Endodermal cell (in vitro differentiated cells): ENCODE data around the gene RELL1. TPM values are rescaled to one million over a fixed set of nuclear protein-coding genes. Genes with fewer than 3 reads are reported as not detected.

Experiments
- DNase-seq: peaks from one replicate; pipeline ENCODE4 v3.0.0-alpha.2; 2017
- H3K27ac ChIP-seq: 2 replicates; pipeline ENCODE4 v1.5.1; 2013; ENCODE audit warnings: mild to moderate bottlenecking, low read depth, low read length, moderate library complexity
- H3K27me3 ChIP-seq: 2 replicates; pipeline ENCODE4 v1.6.1; 2013; ENCODE audit warnings: mild to moderate bottlenecking, low read length, moderate library complexity; ENCODE audit not compliant: insufficient read depth, control insufficient read depth, poor library complexity, severe bottlenecking
- H3K36me3 ChIP-seq: 2 replicates; pipeline ENCODE4 v1.7.0; 2013; ENCODE audit warnings: mild to moderate bottlenecking, low read length, moderate library complexity; ENCODE audit not compliant: control insufficient read depth, insufficient read depth
- H3K4me1 ChIP-seq: one replicate; pipeline ENCODE4 v1.7.0; 2013; ENCODE audit warnings: low read length; ENCODE audit not compliant: control insufficient read depth, insufficient read depth
- H3K4me3 ChIP-seq: 2 replicates; pipeline ENCODE4 v1.5.1; 2013; ENCODE audit warnings: mild to moderate bottlenecking, low read length, moderate library complexity
- H3K9ac ChIP-seq: 2 replicates; pipeline ENCODE4 v1.6.1; 2013; ENCODE audit warnings: mild to moderate bottlenecking, low read length, moderate library complexity; ENCODE audit not compliant: poor library complexity, severe bottlenecking; ENCODE audit errors: extremely low read depth
- H3K9me3 ChIP-seq: 2 replicates; pipeline ENCODE4 v1.6.1; 2013; ENCODE audit warnings: mild to moderate bottlenecking, low read length, moderate library complexity; ENCODE audit not compliant: control insufficient read depth
- H3K27ac Mint-ChIP-seq: 2 replicates; pipeline ENCODE4 v1.8.0; 2020; ENCODE audit warnings: mixed read lengths
- H3K27me3 Mint-ChIP-seq: 2 replicates; pipeline ENCODE4 v1.8.0; 2021; ENCODE audit warnings: mild to moderate bottlenecking, mixed read lengths; ENCODE audit not compliant: insufficient read depth
- H3K36me3 Mint-ChIP-seq: 2 replicates; pipeline ENCODE4 v1.8.0; 2020; ENCODE audit warnings: low read depth, mixed read lengths
- H3K4me1 Mint-ChIP-seq: 2 replicates; pipeline ENCODE4 v1.8.0; 2020; ENCODE audit warnings: mixed read lengths
- H3K4me3 Mint-ChIP-seq: 2 replicates; pipeline ENCODE4 v1.8.0; 2020; ENCODE audit warnings: mild to moderate bottlenecking, moderate library complexity, mixed read lengths
- H3K9me3 Mint-ChIP-seq: 2 replicates; pipeline ENCODE4 v1.8.0; 2020; ENCODE audit warnings: mild to moderate bottlenecking, mixed read lengths
- WGBS, 2 experiments: methylation state at CpG; one replicate each; pipeline versions ENCODE4 v1.1.5 to v1.1.7; 2013; ENCODE audit warnings: missing lambda C conversion rate in 2 of 2, mixed read lengths in 1 of 2; ENCODE audit not compliant: insufficient coverage in 1 of 2, insufficient read length in 1 of 2; 5-methylcytosine and 5-hydroxymethylcytosine counted together
- long read RNA-seq, 4 experiments: library from polyadenylated mRNA in 2 of 4; library from RNA in 1 of 4; library from capped mRNA in 1 of 4; stranded (forward) in 3 of 4; unstranded in 1 of 4; transcript quantifications; one replicate each; pipeline ENCODE4 v2.0.0, GENCODE V29; 2020 to 2021; ENCODE audit warnings: inconsistent platforms in 1 of 4
- polyA plus RNA-seq, 2 experiments: library from polyadenylated mRNA; stranded (reverse); fragments of 50-300 nt; gene quantifications; one replicate each; pipeline ENCODE4 v1.2.3, GENCODE V29; 2013
- total RNA-seq, 2 donors: library from RNA; stranded (reverse); fragmentation: NEBNext Ultra II Directional in 1 of 2; extraction: Animal tissue kit (Norgen Biotek cat#: 25700) in 1 of 2; gene quantifications; 2 replicates in 1 of 2; 3 replicates in 1 of 2; pipeline ENCODE4 v1.2.1, GENCODE V29; 2021
- TF ChIP-seq, protein P1 (sequence below): fragments of 200-600 bp; sonication (generic); conservative IDR thresholded peaks from 2 replicates; pipeline ENCODE4 v1.5.0; 2021; ENCODE audit warnings: antibody characterized with exemption, mild to moderate bottlenecking

Gene RELL1
- 10 to 100 TPM; 12.1 to 12.3 TPM for total RNA-seq
- polyA plus RNA-seq (2013, experiment 1 of 2), result 7.9 TPM
- 8.0 TPM for polyA plus RNA-seq (2013, experiment 2 of 2)
- long read RNA-seq, experiment 1, partial matches to known transcripts, result 0 of 4 reads
- long read RNA-seq, experiment 1, other reads (novel, unspliced or antisense), result 4 of 4 reads
- long read RNA-seq, experiment 2, partial matches to known transcripts, result 0 of 4 reads
- long read RNA-seq, experiment 2, other reads (novel, unspliced or antisense), result 3 of 4 reads
- long read RNA-seq, experiment 3, transcript RELL1-202 (7 exons, 1,350 nt), result major isoform, 7 of 13 reads
- long read RNA-seq, experiment 3, partial matches to known transcripts, result 1 of 13 reads
- long read RNA-seq, experiment 3, other reads (novel, unspliced or antisense), result 2 of 13 reads
- long read RNA-seq, experiment 4, partial matches to known transcripts, result 0 of 1 reads
- long read RNA-seq, experiment 4, other reads (novel, unspliced or antisense), result 0 of 1 reads

DNA sequence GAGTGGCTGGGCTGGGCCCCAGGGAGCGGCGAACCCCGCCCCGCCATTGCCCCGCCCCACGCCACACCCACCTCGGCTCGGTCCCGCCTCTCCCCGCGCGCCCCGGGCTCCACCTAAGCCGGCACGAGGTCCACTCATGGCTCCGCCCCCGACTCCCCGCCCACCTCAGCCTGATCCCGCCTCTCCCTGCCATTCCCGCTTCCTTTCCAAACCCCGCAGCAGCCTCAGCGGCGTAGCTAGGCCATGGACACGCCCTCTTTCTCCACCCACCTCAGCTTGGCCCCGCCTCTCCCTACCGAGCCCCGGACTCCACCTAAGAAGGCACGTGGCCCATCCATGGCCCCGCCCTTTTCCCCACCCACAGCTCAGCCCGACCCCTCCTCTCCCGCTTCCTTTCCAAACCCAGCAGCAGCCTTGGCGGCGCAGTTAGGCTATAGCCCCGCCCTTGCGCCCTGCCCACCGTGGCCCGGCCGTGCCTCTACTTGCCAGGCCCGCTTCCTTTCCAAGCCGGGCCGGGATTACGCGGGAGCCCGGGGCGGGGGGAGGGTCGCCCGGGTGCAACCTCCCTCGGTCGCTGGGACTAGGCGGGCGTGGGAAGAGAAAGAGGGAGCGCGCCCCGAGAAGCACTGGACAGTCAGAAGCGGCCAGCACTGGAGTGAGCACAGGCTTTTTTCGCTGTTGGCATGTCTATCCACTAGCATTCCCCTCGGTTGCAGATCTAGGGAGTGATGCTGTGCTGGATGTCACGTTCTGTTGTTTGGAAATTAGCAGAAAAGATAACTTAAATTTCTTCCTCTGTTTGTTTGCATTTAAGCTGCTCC, at the start of gene RELL1:
TSS of gene RELL1 (minus strand) at position 4 of the 821 bp plus-strand sequence. CDS start 89 bp downstream, outside the sequence.
- H3K27me3 Mint-ChIP-seq, result peaks cover 7% of the 10 kb centered on the region
- peaks cover 27% of the 10 kb centered on the region for H3K4me1 Mint-ChIP-seq
- H3K36me3 Mint-ChIP-seq, result peaks cover 8% of the 10 kb centered on the region
- Histone ChIP-seq H3K9me3 (no peaks in the 10 kb centered on the region), H3K4me1 (no peaks in the 10 kb centered on the region), H3K27me3 (no peaks in the 10 kb centered on the region), H3K9ac (peak within 1 kb of the TSS; percentile 66), H3K27ac (peak within 1 kb of the TSS; percentile 66), H3K36me3 (no peaks in the 10 kb centered on the region), H3K4me3 (peak within 1 kb of the TSS; percentile 94)
- H3K9me3 Mint-ChIP-seq, result peaks cover 2% of the 10 kb centered on the region
- TF ChIP-seq, protein P1, sequence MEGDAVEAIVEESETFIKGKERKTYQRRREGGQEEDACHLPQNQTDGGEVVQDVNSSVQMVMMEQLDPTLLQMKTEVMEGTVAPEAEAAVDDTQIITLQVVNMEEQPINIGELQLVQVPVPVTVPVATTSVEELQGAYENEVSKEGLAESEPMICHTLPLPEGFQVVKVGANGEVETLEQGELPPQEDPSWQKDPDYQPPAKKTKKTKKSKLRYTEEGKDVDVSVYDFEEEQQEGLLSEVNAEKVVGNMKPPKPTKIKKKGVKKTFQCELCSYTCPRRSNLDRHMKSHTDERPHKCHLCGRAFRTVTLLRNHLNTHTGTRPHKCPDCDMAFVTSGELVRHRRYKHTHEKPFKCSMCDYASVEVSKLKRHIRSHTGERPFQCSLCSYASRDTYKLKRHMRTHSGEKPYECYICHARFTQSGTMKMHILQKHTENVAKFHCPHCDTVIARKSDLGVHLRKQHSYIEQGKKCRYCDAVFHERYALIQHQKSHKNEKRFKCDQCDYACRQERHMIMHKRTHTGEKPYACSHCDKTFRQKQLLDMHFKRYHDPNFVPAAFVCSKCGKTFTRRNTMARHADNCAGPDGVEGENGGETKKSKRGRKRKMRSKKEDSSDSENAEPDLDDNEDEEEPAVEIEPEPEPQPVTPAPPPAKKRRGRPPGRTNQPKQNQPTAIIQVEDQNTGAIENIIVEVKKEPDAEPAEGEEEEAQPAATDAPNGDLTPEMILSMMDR, result no peak
- peak within 1 kb of the TSS; percentile 70 for H3K4me3 Mint-ChIP-seq
- 0 to 1% methylated on average over 17 to 58 of the region's 58 CpGs for WGBS, 2 experiments
- H3K27ac Mint-ChIP-seq, result peak within 1 kb of the TSS; percentile 76
- peak; percentile 100 for DNase-seq

DNA sequence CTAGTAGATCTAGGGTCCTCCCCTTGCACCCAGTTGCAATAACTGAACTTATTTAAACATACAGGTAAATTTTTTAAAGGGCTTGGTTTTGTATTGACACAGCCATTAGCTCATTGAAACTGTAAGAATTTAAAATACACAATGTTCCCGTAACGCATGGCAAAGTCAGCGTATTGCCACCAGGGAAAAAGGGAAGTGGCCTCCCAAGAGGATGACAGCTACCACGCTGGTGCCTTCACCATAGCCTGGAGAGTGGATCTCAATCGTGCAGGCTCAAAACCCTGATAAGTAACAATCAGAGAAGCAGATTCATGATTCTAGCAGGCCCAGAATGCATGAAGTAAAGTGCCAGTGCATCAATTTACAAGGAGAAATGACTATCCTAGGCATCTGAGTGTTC, 49.4 kb upstream of the RELL1 start:
- H3K4me1 Mint-ChIP-seq, result no peaks in the 10 kb centered on the region
- H3K27ac ChIP-seq, result no peak overlapping the region
- H3K9me3 ChIP-seq, result no peaks in the 10 kb centered on the region
- no peak overlapping the region for H3K27ac Mint-ChIP-seq
- no peaks in the 10 kb centered on the region for H3K36me3 Mint-ChIP-seq
- TF ChIP-seq, protein P1, result no peak
- H3K4me3 ChIP-seq, result no peak overlapping the region
- no peak for DNase-seq
- H3K4me3 Mint-ChIP-seq, result no peak overlapping the region
- no peaks in the 10 kb centered on the region for H3K9me3 Mint-ChIP-seq
- no peaks in the 10 kb centered on the region for H3K4me1 ChIP-seq
- whole genome bisulfite sequencing, 2 experiments, result 95 to 97% methylated on average over 5 of the region's 5 CpGs
- H3K36me3 ChIP-seq, result no peaks in the 10 kb centered on the region
- no peaks in the 10 kb centered on the region for H3K27me3 ChIP-seq
- H3K27me3 Mint-ChIP-seq, result no peaks in the 10 kb centered on the region
- no peak overlapping the region for H3K9ac ChIP-seq

- TF ChIP-seq, protein P1, result no peak
- H3K4me3 ChIP-seq, result no peak overlapping the region
- no peaks in the 10 kb centered on the region for H3K9me3 ChIP-seq
- no peaks in the 10 kb centered on the region for H3K36me3 ChIP-seq
- H3K27me3 Mint-ChIP-seq, result no peaks in the 10 kb centered on the region
- no peak for DNase-seq
- WGBS, 2 experiments, result 97 to 100% methylated on average over 2 to 3 of the region's 3 CpGs
- no peaks in the 10 kb centered on the region for H3K27me3 ChIP-seq
- no peak overlapping the region for H3K4me3 Mint-ChIP-seq
- no peaks in the 10 kb centered on the region for H3K4me1 ChIP-seq
- H3K4me1 Mint-ChIP-seq, result peaks cover 5% of the 10 kb centered on the region
- H3K27ac ChIP-seq, result no peak overlapping the region
- H3K9ac ChIP-seq, result no peak overlapping the region
- H3K9me3 Mint-ChIP-seq, result no peaks in the 10 kb centered on the region
- no peak overlapping the region for H3K27ac Mint-ChIP-seq
- no peaks in the 10 kb centered on the region for H3K36me3 Mint-ChIP-seq
Measured at GRCh38 chr4:37734989-37735388, 48.8 kb upstream of the RELL1 start.
